OCI-LY7 (cell line): Measurements from ENCODE around the gene RIMBP2. TPM values are rescaled to one million over a fixed set of nuclear protein-coding genes. Genes with fewer than 3 reads are reported as not detected.

Source experiments
- BruUV-seq: library from RNA; stranded (reverse); fragments of 400-500 nt; replicated peaks from 2 replicates; lab custom pipeline; 2021; lab: Mats Ljungman, UMichigan
- CTCF ChIA-PET: fragments of 300-600 bp; sonication (Branson Sonifier 250); formaldehyde crosslinking; loops from one replicate; lab custom pipeline; 2022; ENCODE audit warnings: antibody characterized with exemption; ENCODE audit not compliant: unreplicated experiment; lab: Charles Lee
- POLR2A ChIA-PET: fragments of 300-600 bp; sonication (Branson Sonifier 250); formaldehyde crosslinking; loops from one replicate; lab custom pipeline; 2022; ENCODE audit warnings: antibody characterized with exemption; lab: Charles Lee
- DNase-seq: peaks from one replicate; pipeline ENCODE4 v3.0.0-alpha.2; 2015; ENCODE audit warnings: low spot score
- H2AFZ ChIP-seq: fragments of 200-600 bp; sonication (generic), shearing (Covaris generic); 2 replicates; pipeline ENCODE4 v1.6.1; 2014; ENCODE audit warnings: mild to moderate bottlenecking, antibody characterized with exemption, low read length, moderate library complexity
- H3K27ac ChIP-seq: fragments of 200-600 bp; sonication (generic); 2 replicates; pipeline ENCODE4 v1.5.1; 2014; ENCODE audit warnings: mixed run types, low read depth, mild to moderate bottlenecking, moderate library complexity, low read length, inconsistent platforms; ENCODE audit not compliant: poor library complexity, severe bottlenecking
- H3K36me3 ChIP-seq: fragments of 200-600 bp; sonication (generic); 2 replicates; pipeline ENCODE4 v1.6.1; 2014; ENCODE audit warnings: mild to moderate bottlenecking, antibody characterized with exemption, low read length, moderate library complexity, mixed read lengths; ENCODE audit not compliant: insufficient read depth
- H3K4me1 ChIP-seq: fragments of 200-600 bp; sonication (generic); 2 replicates; pipeline ENCODE4 v1.5.1; 2014; ENCODE audit warnings: mild to moderate bottlenecking, low read length; ENCODE audit not compliant: insufficient read depth, poor library complexity, severe bottlenecking
- H3K4me2 ChIP-seq: fragments of 200-600 bp; sonication (generic); 2 replicates; pipeline ENCODE4 v1.6.1; 2014; ENCODE audit warnings: mild to moderate bottlenecking, low read length
- H3K4me3 ChIP-seq: fragments of 200-600 bp; sonication (generic); 2 replicates; pipeline ENCODE4 v1.5.1; 2014; ENCODE audit warnings: mild to moderate bottlenecking, low read depth, low read length; ENCODE audit not compliant: poor library complexity, severe bottlenecking
- H3K79me2 ChIP-seq: fragments of 200-600 bp; sonication (generic); 2 replicates; pipeline ENCODE4 v1.6.1; 2016; ENCODE audit warnings: low read depth, mild to moderate bottlenecking, low read length, moderate library complexity, mixed read lengths; ENCODE audit not compliant: insufficient read depth
- H3K9me2 ChIP-seq: fragments of 200-600 bp; sonication (generic); 2 replicates; pipeline ENCODE4 v1.6.1; 2016; ENCODE audit warnings: mild to moderate bottlenecking, low read length, mixed read lengths; ENCODE audit not compliant: insufficient read depth
- H3K9me3 ChIP-seq: fragments of 200-600 bp; sonication (generic); 2 replicates; pipeline ENCODE4 v1.6.1; 2014; ENCODE audit warnings: mild to moderate bottlenecking, mixed run types, low read length, mixed read lengths
- H4K20me1 ChIP-seq: fragments of 200-600 bp; sonication (generic); 2 replicates; pipeline ENCODE4 v1.6.1; 2014; ENCODE audit warnings: mild to moderate bottlenecking, antibody characterized with exemption, low read length, moderate library complexity, mixed read lengths; ENCODE audit not compliant: insufficient read depth
- EZH2phosphoT487 ChIP-seq: fragments of 200-600 bp; sonication (generic); IDR thresholded peaks from 2 replicates; pipeline ENCODE4 v1.6.1; 2018; ENCODE audit warnings: low read depth, borderline replicate concordance, mild to moderate bottlenecking, mixed run types, antibody characterized with exemption, low read length, moderate library complexity, mixed read lengths
- intact Hi-C: fragments of 100-400 bp; cut with micrococcal nuclease; formaldehyde crosslinking; loops from one replicate; pipeline ENCODE4 v1.10.0; 2022; ENCODE audit not compliant: unreplicated experiment
- total RNA-seq, 2 experiments: library from RNA; depleted of rRNA in 1 of 2; stranded (reverse); fragments of >200 nt in 1 of 2; shearing (Covaris generic) in 1 of 2; gene quantifications; 2 replicates each; pipeline ENCODE4 v1.2.3, GENCODE V29; 2014 to 2022
- TF ChIP-seq, protein P1 (sequence below): fragments of 200-600 bp; sonication (generic); conservative IDR thresholded peaks from 2 replicates; pipeline ENCODE4 v1.5.1; 2014; ENCODE audit warnings: mild to moderate bottlenecking, antibody characterized with exemption, low read length, moderate library complexity, mixed read lengths

The RIMBP2 gene
- total RNA-seq, 2 experiments from 2014 or later, result not detected

DNA sequence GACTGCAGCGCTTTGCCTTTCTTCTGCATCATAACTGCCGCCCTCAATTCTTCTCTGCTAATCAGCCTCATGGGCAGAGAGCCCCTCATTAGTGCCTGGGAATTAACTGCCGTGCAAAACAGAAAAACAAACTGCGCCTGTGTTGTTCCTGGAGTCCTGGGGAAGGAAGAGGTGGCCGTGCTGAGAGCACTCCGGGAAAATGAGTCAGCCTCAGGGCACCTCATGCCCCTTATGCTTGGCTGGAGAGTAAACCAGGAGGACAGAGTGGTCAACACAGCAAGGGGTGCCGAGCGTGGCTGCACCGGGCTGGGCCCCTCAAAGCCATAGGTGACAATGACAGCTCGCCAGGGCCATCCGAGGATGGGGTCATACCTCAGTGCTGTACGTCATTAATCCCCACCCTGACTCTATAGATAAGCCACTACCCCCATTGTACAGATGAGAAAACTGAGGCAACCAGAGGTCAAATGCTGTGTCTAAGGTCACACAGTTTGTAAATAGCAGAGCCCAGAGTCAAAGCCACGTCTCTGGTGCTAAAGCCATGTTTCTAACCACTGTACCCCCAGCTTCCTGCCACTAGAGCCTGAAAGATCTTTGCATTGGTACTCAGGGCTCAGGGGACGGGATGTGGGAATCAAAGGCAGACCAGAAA lies 74.4 kb downstream of the RIMBP2 start:
- Histone ChIP-seq H3K9me3 (no peaks in the 10 kb centered on the region), H3K79me2 (no peaks in the 10 kb centered on the region), H3K27ac (no peak overlapping the region), H3K4me2 (no peak overlapping the region), H3K4me1 (no peaks in the 10 kb centered on the region), H3K9me2 (no peaks in the 10 kb centered on the region), H4K20me1 (no peaks in the 10 kb centered on the region), H2AFZ (no peak overlapping the region), H3K36me3 (no peaks in the 10 kb centered on the region), H3K4me3 (no peak overlapping the region)
- no peak for DNase-seq
- POLR2A ChIA-PET, result no interaction called here
- TF ChIP-seq EZH2phosphoT487, result no peak
- TF ChIP-seq, protein P1, sequence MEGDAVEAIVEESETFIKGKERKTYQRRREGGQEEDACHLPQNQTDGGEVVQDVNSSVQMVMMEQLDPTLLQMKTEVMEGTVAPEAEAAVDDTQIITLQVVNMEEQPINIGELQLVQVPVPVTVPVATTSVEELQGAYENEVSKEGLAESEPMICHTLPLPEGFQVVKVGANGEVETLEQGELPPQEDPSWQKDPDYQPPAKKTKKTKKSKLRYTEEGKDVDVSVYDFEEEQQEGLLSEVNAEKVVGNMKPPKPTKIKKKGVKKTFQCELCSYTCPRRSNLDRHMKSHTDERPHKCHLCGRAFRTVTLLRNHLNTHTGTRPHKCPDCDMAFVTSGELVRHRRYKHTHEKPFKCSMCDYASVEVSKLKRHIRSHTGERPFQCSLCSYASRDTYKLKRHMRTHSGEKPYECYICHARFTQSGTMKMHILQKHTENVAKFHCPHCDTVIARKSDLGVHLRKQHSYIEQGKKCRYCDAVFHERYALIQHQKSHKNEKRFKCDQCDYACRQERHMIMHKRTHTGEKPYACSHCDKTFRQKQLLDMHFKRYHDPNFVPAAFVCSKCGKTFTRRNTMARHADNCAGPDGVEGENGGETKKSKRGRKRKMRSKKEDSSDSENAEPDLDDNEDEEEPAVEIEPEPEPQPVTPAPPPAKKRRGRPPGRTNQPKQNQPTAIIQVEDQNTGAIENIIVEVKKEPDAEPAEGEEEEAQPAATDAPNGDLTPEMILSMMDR, result no peak
- intact Hi-C loops, result no loop called here
- no TSS peak for BruUV-seq
- CTCF ChIA-PET, result no interaction called here

DNA sequence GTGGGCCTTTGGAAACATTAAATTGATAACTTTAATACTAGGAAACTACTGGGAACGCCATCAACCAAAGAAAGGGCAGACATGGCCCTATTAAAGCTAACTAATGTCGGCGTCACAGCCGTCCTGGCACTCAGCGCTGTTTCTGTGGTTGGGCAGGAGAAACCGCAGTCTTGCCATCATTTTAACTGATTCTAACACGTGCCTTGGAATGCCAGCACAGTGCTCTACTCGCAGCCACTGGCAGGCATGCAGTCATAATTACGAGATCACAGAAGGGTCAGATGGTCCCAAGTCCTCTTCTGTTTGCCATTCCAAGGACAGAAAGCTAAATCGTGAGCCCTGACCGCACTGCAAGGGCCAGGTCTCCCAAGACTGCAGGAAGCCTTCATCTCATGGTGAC lies 75.2 kb downstream of the RIMBP2 start:
- POLR2A ChIA-PET, result no interaction called here
- BruUV-seq, result no TSS peak
- Histone ChIP-seq H3K36me3 (no peaks in the 10 kb centered on the region), H3K79me2 (no peaks in the 10 kb centered on the region), H3K4me1 (no peaks in the 10 kb centered on the region), H3K4me2 (no peak overlapping the region), H2AFZ (no peak overlapping the region), H3K9me3 (no peaks in the 10 kb centered on the region), H3K4me3 (no peak overlapping the region), H3K9me2 (no peaks in the 10 kb centered on the region), H4K20me1 (no peaks in the 10 kb centered on the region), H3K27ac (no peak overlapping the region)
- intact Hi-C loops, result no loop called here
- TF ChIP-seq, protein P1, result no peak
- no peak for TF ChIP-seq EZH2phosphoT487
- CTCF ChIA-PET, result no interaction called here
- no peak for DNase-seq

DNA sequence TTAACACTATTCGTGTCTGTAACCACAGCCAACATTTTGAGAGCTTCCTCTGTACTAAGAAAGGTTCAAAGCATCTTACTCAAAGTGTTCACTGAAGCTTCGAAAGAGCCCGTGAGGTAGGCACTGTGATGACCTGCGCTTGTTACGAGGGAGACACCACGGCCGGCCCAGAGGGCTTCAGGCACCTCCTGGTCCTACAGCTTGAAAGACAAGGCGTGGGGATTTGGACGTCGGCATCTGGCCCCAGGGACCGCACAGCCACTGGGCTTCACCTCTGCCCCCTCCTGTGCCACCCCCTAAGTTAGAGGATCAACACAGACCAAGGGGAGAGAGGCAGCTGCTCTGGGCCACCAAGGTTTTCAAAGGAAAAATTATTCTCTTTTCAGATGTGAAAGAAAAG lies 75.6 kb downstream of the RIMBP2 start:
- Histone ChIP-seq H3K27ac (no peak overlapping the region), H3K79me2 (no peaks in the 10 kb centered on the region), H4K20me1 (no peaks in the 10 kb centered on the region), H3K9me2 (no peaks in the 10 kb centered on the region), H3K9me3 (no peaks in the 10 kb centered on the region), H3K4me1 (no peaks in the 10 kb centered on the region), H3K36me3 (no peaks in the 10 kb centered on the region), H2AFZ (no peak overlapping the region), H3K4me2 (no peak overlapping the region), H3K4me3 (no peak overlapping the region)
- no peak for DNase-seq
- ChIA-PET CTCF (no interaction called here), POLR2A (no interaction called here)
- no TSS peak for BruUV-seq
- no peak for TF ChIP-seq EZH2phosphoT487
- TF ChIP-seq, protein P1, result no peak
- intact Hi-C loops, result no loop called here
